Measurements from ENCODE around the gene OR10H1.
"Not testable (repeated sequence)": the region's sequence is repeated elsewhere in the genome, so short reads cannot be mapped to it uniquely, and the experiment has no call there.

OR10H1 gene

GRCh38 chr19:15828121-15828610 is 12.7 kb upstream of the OR10H1 start:
- Histone ChIP-seq H3K9ac (ENCODE audit: low read length) (no peak overlapping the region), H3K27me3 (replicated peaks; ENCODE audit: control insufficient read depth, insufficient read depth, low read length) (peaks cover 6% of the 10 kb centered on the region), H3K36me3 (ENCODE audit: control insufficient read depth, insufficient read depth, low read length, severe bottlenecking) (no peaks in the 10 kb centered on the region), H3K4me3 (ENCODE audit: low read length) (no peak overlapping the region), H3K9me3 (ENCODE audit: control insufficient read depth, low read length) (no peaks in the 10 kb centered on the region), H3K4me1 (ENCODE audit: control insufficient read depth, insufficient read depth, low read length) (no peaks in the 10 kb centered on the region)
- DNase-seq (ENCODE audit: low read depth): no peak

- H3K27me3 ChIP-seq (replicated peaks; ENCODE audit: control insufficient read depth, insufficient read depth, low read length): peaks cover 6% of the 10 kb centered on the region
- DNase-seq (ENCODE audit: low read depth): no peak
Measured at GRCh38 chr19:15825753-15826152, 10.3 kb upstream of the OR10H1 start.

GRCh38 chr19:15820646-15821045 is 5.2 kb upstream of the OR10H1 start:
- Histone ChIP-seq H3K9ac (ENCODE audit: low read length) (no peak overlapping the region), H3K4me3 (ENCODE audit: low read length) (no peak overlapping the region), H3K36me3 (ENCODE audit: control insufficient read depth, insufficient read depth, low read length, severe bottlenecking) (no peaks in the 10 kb centered on the region), H3K27me3 (replicated peaks; ENCODE audit: control insufficient read depth, insufficient read depth, low read length) (no peaks in the 10 kb centered on the region), H3K9me3 (ENCODE audit: control insufficient read depth, low read length) (no peaks in the 10 kb centered on the region), H3K4me1 (ENCODE audit: control insufficient read depth, insufficient read depth, low read length) (no peaks in the 10 kb centered on the region)
- no peak for DNase-seq (ENCODE audit: low read depth)

More at GRCh38 chr19:15825753-15826152, 10.3 kb upstream of the OR10H1 start:
- Histone ChIP-seq H3K9ac (ENCODE audit: low read length) (no peak overlapping the region), H3K36me3 (ENCODE audit: control insufficient read depth, insufficient read depth, low read length, severe bottlenecking) (no peaks in the 10 kb centered on the region), H3K9me3 (ENCODE audit: control insufficient read depth, low read length) (no peaks in the 10 kb centered on the region), H3K4me3 (ENCODE audit: low read length) (no peak overlapping the region), H3K4me1 (ENCODE audit: control insufficient read depth, insufficient read depth, low read length) (no peaks in the 10 kb centered on the region)

- no peak for DNase-seq (ENCODE audit: low read depth)
- no peaks in the 10 kb centered on the region for H3K9me3 ChIP-seq (ENCODE audit: control insufficient read depth, low read length)
- H3K4me1 ChIP-seq (ENCODE audit: control insufficient read depth, insufficient read depth, low read length): no peaks in the 10 kb centered on the region
- H3K9ac ChIP-seq (ENCODE audit: low read length): no peak overlapping the region
- H3K36me3 ChIP-seq (ENCODE audit: control insufficient read depth, insufficient read depth, low read length, severe bottlenecking): no peaks in the 10 kb centered on the region
- H3K4me3 ChIP-seq (ENCODE audit: low read length): no peak overlapping the region
- peaks cover 29% of the 10 kb centered on the region for H3K27me3 ChIP-seq (replicated peaks; ENCODE audit: control insufficient read depth, insufficient read depth, low read length)
Measured at GRCh38 chr19:15813916-15814315, 1.5 kb downstream of the OR10H1 start.

GRCh38 chr19:15812060-15812722 is 3.3 kb downstream of the OR10H1 start:
- H3K9ac ChIP-seq (ENCODE audit: low read length): no peak overlapping the region
- DNase-seq (ENCODE audit: low read depth): peak; percentile 3
- no peaks in the 10 kb centered on the region for H3K4me1 ChIP-seq (ENCODE audit: control insufficient read depth, insufficient read depth, low read length)
- H3K9me3 ChIP-seq (ENCODE audit: control insufficient read depth, low read length): no peaks in the 10 kb centered on the region
- H3K36me3 ChIP-seq (ENCODE audit: control insufficient read depth, insufficient read depth, low read length, severe bottlenecking): no peaks in the 10 kb centered on the region
- no peak overlapping the region for H3K4me3 ChIP-seq (ENCODE audit: low read length)
- peaks cover 29% of the 10 kb centered on the region for H3K27me3 ChIP-seq (replicated peaks; ENCODE audit: control insufficient read depth, insufficient read depth, low read length)

GRCh38 chr19:15811476-15811875 is 4.0 kb downstream of the OR10H1 start:
- Histone ChIP-seq H3K27me3 (replicated peaks; ENCODE audit: control insufficient read depth, insufficient read depth, low read length) (peaks cover 29% of the 10 kb centered on the region), H3K9ac (ENCODE audit: low read length) (no peak overlapping the region), H3K9me3 (ENCODE audit: control insufficient read depth, low read length) (no peaks in the 10 kb centered on the region), H3K36me3 (ENCODE audit: control insufficient read depth, insufficient read depth, low read length, severe bottlenecking) (no peaks in the 10 kb centered on the region), H3K4me3 (ENCODE audit: low read length) (no peak overlapping the region), H3K4me1 (ENCODE audit: control insufficient read depth, insufficient read depth, low read length) (no peaks in the 10 kb centered on the region)
- DNase-seq (ENCODE audit: low read depth): no peak

- H3K27me3 ChIP-seq (replicated peaks; ENCODE audit: control insufficient read depth, insufficient read depth, low read length): peaks cover 33% of the 10 kb centered on the region
- no peak for DNase-seq (ENCODE audit: low read depth)
- H3K4me1 ChIP-seq (ENCODE audit: control insufficient read depth, insufficient read depth, low read length): no peaks in the 10 kb centered on the region
- H3K9me3 ChIP-seq (ENCODE audit: control insufficient read depth, low read length): no peaks in the 10 kb centered on the region
- no peak overlapping the region for H3K4me3 ChIP-seq (ENCODE audit: low read length)
- no peak overlapping the region for H3K9ac ChIP-seq (ENCODE audit: low read length)
- H3K36me3 ChIP-seq (ENCODE audit: control insufficient read depth, insufficient read depth, low read length, severe bottlenecking): no peaks in the 10 kb centered on the region
Measured at GRCh38 chr19:15810335-15810734, 5.1 kb downstream of the OR10H1 start.

GRCh38 chr19:15794279-15794678 is 21.2 kb downstream of the OR10H1 start:
- not testable (repeated sequence) for H3K9me3 ChIP-seq (ENCODE audit: control insufficient read depth, low read length); H3K4me3 ChIP-seq (ENCODE audit: low read length); H3K36me3 ChIP-seq (ENCODE audit: control insufficient read depth, insufficient read depth, low read length, severe bottlenecking); H3K27me3 ChIP-seq (replicated peaks; ENCODE audit: control insufficient read depth, insufficient read depth, low read length); H3K4me1 ChIP-seq (ENCODE audit: control insufficient read depth, insufficient read depth, low read length); H3K9ac ChIP-seq (ENCODE audit: low read length); DNase-seq (ENCODE audit: low read depth)

GRCh38 chr19:15790096-15790495 is 25.4 kb downstream of the OR10H1 start:
- H3K9ac ChIP-seq (ENCODE audit: low read length): no peak overlapping the region
- H3K4me3 ChIP-seq (ENCODE audit: low read length): no peak overlapping the region
- DNase-seq (ENCODE audit: low read depth): no peak
- peaks cover 16% of the 10 kb centered on the region for H3K27me3 ChIP-seq (replicated peaks; ENCODE audit: control insufficient read depth, insufficient read depth, low read length)
- H3K36me3 ChIP-seq (ENCODE audit: control insufficient read depth, insufficient read depth, low read length, severe bottlenecking): no peaks in the 10 kb centered on the region
- no peaks in the 10 kb centered on the region for H3K4me1 ChIP-seq (ENCODE audit: control insufficient read depth, insufficient read depth, low read length)
- H3K9me3 ChIP-seq (ENCODE audit: control insufficient read depth, low read length): no peaks in the 10 kb centered on the region

- no peak for DNase-seq (ENCODE audit: low read depth)
- H3K9ac ChIP-seq (ENCODE audit: low read length): no peak overlapping the region
- no peaks in the 10 kb centered on the region for H3K36me3 ChIP-seq (ENCODE audit: control insufficient read depth, insufficient read depth, low read length, severe bottlenecking)
- H3K4me3 ChIP-seq (ENCODE audit: low read length): no peak overlapping the region
- peaks cover 16% of the 10 kb centered on the region for H3K27me3 ChIP-seq (replicated peaks; ENCODE audit: control insufficient read depth, insufficient read depth, low read length)
- no peaks in the 10 kb centered on the region for H3K4me1 ChIP-seq (ENCODE audit: control insufficient read depth, insufficient read depth, low read length)
- H3K9me3 ChIP-seq (ENCODE audit: control insufficient read depth, low read length): no peaks in the 10 kb centered on the region
Measured at GRCh38 chr19:15788594-15789270, 26.7 kb downstream of the OR10H1 start.

GRCh38 chr19:15787611-15788155 is 27.8 kb downstream of the OR10H1 start, which contains the start of gene OR10H5:
Gene OR10H5, plus strand, starts transcription at chr19:15787661. Its CDS starts 6,388 bp downstream, at chr19:15794049.
- no peak within 1 kb of the TSS for H3K4me3 ChIP-seq (ENCODE audit: low read length)
- peaks cover 16% of the 10 kb centered on the region for H3K27me3 ChIP-seq (replicated peaks; ENCODE audit: control insufficient read depth, insufficient read depth, low read length)
- DNase-seq (ENCODE audit: low read depth): no peak
- H3K36me3 ChIP-seq (ENCODE audit: control insufficient read depth, insufficient read depth, low read length, severe bottlenecking): no peaks in the 10 kb centered on the region
- no peaks in the 10 kb centered on the region for H3K9me3 ChIP-seq (ENCODE audit: control insufficient read depth, low read length)
- H3K4me1 ChIP-seq (ENCODE audit: control insufficient read depth, insufficient read depth, low read length): no peaks in the 10 kb centered on the region
- no peak within 1 kb of the TSS for H3K9ac ChIP-seq (ENCODE audit: low read length)

Measured in adipocyte (in vitro differentiated cells).